Type B pancreatic cell (in vitro differentiated cells): ENCODE measurements around the gene DALRD3. TPM values are rescaled to one million over a fixed set of nuclear protein-coding genes. Genes with fewer than 3 reads are reported as not detected.
A peak's percentile ranks its signal among the peaks of the same experiment; 100 is the strongest.

Source experiments
- DNase-seq: peaks from one replicate; pipeline ENCODE4 v3.0.0; 2021; ENCODE audit warnings: mixed read lengths; ENCODE audit not compliant: unreplicated experiment; ENCODE audit errors: extremely low spot score
- H3K27ac Mint-ChIP-seq: 2 replicates; pipeline ENCODE4 v1.8.0; 2021; ENCODE audit warnings: mild to moderate bottlenecking, mixed read lengths
- H3K27me3 Mint-ChIP-seq: 2 replicates; pipeline ENCODE4 v1.8.0; 2021; ENCODE audit warnings: mixed read lengths
- H3K36me3 Mint-ChIP-seq: 2 replicates; pipeline ENCODE4 v1.8.0; 2021; ENCODE audit warnings: mixed read lengths
- H3K4me1 Mint-ChIP-seq: one replicate; pipeline ENCODE4 v1.8.0; 2021; ENCODE audit warnings: mixed read lengths; ENCODE audit not compliant: unreplicated experiment
- H3K4me3 Mint-ChIP-seq: 2 replicates; pipeline ENCODE4 v1.8.0; 2021; ENCODE audit warnings: mild to moderate bottlenecking, mixed read lengths
- H3K9me3 Mint-ChIP-seq: 2 replicates; pipeline ENCODE4 v1.8.0; 2021; ENCODE audit warnings: mixed read lengths
- long read RNA-seq: library from polyadenylated mRNA; unstranded; transcript quantifications from one replicate; pipeline ENCODE4 v2.0.0, GENCODE V29; 2020
- total RNA-seq: library from RNA; stranded (reverse); gene quantifications from 2 replicates; pipeline ENCODE4 v1.2.1, GENCODE V29; 2021; ENCODE audit warnings: low replicate concordance
- TF ChIP-seq, protein P1 (sequence below): fragments of 200-600 bp; sonication (generic); conservative IDR thresholded peaks from 2 replicates; pipeline ENCODE4 v1.5.0; 2021; ENCODE audit warnings: antibody characterized with exemption, mild to moderate bottlenecking

Gene DALRD3, protein sequence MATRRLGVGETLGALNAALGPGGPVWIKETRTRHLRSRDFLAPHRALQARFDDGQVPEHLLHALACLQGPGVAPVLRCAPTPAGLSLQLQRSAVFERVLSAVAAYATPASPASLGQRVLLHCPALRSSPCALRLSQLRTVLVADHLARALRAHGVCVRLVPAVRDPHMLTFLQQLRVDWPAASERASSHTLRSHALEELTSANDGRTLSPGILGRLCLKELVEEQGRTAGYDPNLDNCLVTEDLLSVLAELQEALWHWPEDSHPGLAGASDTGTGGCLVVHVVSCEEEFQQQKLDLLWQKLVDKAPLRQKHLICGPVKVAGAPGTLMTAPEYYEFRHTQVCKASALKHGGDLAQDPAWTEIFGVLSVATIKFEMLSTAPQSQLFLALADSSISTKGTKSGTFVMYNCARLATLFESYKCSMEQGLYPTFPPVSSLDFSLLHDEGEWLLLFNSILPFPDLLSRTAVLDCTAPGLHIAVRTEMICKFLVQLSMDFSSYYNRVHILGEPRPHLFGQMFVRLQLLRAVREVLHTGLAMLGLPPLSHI
- total RNA-seq = 31.2 and 36.0 TPM in 2 replicates
- long read RNA-seq, transcript DALRD3-202 (12 exons, 1,739 nt) = major isoform, 18 of 58 reads
- long read RNA-seq, partial matches to known transcripts = 20 of 58 reads
- long read RNA-seq, other reads (novel, unspliced or antisense) = 16 of 58 reads

DNA sequence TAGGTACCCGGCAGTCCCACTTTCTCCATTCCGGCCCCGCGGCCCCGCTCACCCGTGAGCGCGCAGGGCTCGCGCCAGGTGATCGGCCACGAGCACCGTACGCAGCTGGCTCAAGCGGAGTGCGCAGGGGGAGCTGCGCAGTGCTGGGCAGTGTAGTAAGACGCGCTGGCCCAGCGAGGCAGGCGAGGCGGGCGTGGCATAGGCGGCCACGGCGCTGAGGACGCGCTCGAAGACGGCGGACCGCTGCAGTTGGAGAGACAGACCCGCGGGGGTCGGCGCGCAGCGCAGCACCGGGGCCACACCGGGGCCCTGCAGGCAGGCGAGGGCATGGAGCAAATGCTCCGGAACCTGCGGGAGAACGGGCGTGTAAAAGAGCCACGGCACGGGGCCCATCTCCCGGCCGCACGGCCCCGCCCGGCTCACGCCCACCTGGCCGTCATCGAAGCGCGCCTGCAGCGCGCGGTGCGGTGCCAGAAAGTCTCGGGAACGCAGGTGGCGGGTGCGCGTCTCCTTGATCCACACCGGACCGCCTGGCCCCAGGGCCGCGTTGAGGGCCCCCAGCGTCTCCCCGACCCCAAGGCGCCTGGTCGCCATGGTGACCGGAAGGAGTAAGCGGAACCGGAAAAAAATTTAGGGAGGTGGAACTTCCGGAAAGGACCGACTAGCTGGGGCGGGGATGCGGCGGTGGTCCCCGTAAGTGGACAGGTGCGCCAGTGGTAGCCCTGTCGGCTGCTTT is at the start of gene DALRD3:
TSS of gene DALRD3 (minus strand) at position 610 of the 736 bp plus-strand sequence. CDS start at position 594, 16 bp downstream.
- Mint-ChIP-seq H3K4me3 (peak within 1 kb of the TSS; percentile 96), H3K27me3 (no peaks in the 10 kb centered on the region), H3K4me1 (peaks cover 8% of the 10 kb centered on the region), H3K36me3 (peaks cover 9% of the 10 kb centered on the region), H3K9me3 (no peaks in the 10 kb centered on the region), H3K27ac (peak within 1 kb of the TSS; percentile 94)
- TF ChIP-seq, protein P1, sequence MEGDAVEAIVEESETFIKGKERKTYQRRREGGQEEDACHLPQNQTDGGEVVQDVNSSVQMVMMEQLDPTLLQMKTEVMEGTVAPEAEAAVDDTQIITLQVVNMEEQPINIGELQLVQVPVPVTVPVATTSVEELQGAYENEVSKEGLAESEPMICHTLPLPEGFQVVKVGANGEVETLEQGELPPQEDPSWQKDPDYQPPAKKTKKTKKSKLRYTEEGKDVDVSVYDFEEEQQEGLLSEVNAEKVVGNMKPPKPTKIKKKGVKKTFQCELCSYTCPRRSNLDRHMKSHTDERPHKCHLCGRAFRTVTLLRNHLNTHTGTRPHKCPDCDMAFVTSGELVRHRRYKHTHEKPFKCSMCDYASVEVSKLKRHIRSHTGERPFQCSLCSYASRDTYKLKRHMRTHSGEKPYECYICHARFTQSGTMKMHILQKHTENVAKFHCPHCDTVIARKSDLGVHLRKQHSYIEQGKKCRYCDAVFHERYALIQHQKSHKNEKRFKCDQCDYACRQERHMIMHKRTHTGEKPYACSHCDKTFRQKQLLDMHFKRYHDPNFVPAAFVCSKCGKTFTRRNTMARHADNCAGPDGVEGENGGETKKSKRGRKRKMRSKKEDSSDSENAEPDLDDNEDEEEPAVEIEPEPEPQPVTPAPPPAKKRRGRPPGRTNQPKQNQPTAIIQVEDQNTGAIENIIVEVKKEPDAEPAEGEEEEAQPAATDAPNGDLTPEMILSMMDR = no peak
- no peak for DNase-seq

DNA sequence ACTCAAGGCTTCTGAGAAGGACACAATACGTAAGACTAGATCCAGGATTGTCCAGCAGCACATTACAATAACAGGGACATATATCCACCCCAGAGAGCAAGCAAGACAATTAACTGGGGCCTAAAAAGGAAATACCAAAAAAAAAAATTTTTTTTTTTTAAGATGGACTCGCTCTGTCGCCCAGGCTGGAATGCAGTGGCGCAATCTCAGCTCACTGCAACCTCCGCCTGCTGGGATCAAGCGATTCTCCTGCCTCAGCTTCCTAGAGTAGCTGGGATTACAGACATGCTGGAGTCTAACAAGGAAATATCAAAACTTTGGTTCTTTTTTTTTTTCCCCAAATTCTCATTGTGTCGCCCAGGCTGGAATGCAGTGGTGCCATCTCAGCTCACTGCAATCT is 39.6 kb upstream of the DALRD3 start:
- TF ChIP-seq, protein P1 = no peak
- Mint-ChIP-seq H3K4me1 (no peaks in the 10 kb centered on the region), H3K36me3 (peaks cover 8% of the 10 kb centered on the region), H3K9me3 (no peaks in the 10 kb centered on the region), H3K4me3 (no peak overlapping the region), H3K27me3 (no peaks in the 10 kb centered on the region), H3K27ac (no peak overlapping the region)
- no peak for DNase-seq

DNA sequence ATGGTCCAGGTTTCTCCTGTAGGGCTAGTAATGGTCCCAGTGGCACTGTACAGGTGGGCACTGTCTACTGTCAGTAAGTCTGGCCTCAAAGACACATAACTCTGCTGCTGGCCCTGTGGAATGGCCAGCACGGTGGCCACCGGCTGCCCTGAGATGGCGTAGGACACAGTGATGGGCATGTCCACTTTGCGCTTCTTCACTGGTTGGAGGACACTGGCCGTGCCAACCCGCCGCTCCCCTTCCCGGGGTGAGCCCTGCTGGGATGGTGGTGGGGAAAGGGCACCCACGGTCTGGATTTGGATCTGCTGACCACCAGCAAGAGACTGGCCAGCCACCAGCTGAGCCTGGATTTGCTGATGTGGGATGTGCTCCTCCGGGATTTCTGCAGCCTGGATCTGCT is 38.9 kb upstream of the DALRD3 start:
- H3K9me3 Mint-ChIP-seq = no peaks in the 10 kb centered on the region
- H3K27me3 Mint-ChIP-seq = no peaks in the 10 kb centered on the region
- H3K4me1 Mint-ChIP-seq = no peaks in the 10 kb centered on the region
- H3K36me3 Mint-ChIP-seq = peaks cover 12% of the 10 kb centered on the region
- DNase-seq = no peak
- TF ChIP-seq, protein P1 = no peak
- H3K4me3 Mint-ChIP-seq = no peak overlapping the region
- H3K27ac Mint-ChIP-seq = no peak overlapping the region

DNA sequence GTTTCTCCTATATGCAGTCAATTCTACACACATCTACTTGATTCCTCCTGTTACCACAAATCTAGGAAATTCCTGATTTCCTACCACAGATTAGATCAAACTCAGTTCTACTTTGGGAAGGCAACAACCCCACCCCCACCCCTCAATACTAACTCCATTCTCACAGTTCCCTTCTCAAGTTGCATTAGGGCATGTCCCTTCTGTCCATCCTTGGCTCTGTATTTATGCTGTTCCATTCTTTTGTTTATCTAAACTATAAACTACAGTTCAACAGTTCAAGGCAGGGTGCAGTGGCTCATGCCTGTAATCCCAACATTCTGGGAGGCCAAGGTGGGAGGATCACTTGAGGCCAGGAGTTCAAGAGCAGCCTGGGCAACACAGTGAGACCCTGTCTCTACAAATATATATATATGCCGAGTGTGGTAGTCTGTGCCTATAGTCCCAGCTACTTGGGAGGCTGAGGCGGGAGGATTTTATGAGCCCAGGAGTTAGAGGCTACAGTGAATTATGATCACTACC is 36.0 kb upstream of the DALRD3 start:
- no peak overlapping the region for H3K27ac Mint-ChIP-seq
- H3K36me3 Mint-ChIP-seq = peaks cover 23% of the 10 kb centered on the region
- H3K4me3 Mint-ChIP-seq = no peak overlapping the region
- DNase-seq = no peak
- TF ChIP-seq, protein P1 = no peak
- no peaks in the 10 kb centered on the region for H3K9me3 Mint-ChIP-seq
- no peaks in the 10 kb centered on the region for H3K4me1 Mint-ChIP-seq
- no peaks in the 10 kb centered on the region for H3K27me3 Mint-ChIP-seq

DNA sequence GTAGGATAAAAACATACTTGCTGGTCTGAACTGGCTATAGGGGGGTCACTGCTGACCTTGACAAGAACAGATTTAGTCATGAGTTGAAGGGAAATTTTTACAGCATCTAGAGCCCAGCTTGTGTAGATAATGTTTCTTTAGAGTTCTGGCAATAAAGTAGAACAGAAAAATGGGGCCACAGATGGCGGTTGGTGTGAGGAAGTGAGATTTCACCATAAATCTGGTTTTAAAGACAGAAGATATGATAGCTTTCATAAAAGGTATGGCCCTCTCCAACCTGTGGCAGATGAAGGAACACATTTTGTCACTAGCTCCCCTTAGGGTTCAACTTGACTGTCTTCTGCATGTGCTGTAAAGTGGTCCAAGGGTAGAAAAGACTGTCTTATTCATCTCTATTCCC is 35.2 kb upstream of the DALRD3 start:
- H3K27me3 Mint-ChIP-seq = no peaks in the 10 kb centered on the region
- peaks cover 23% of the 10 kb centered on the region for H3K36me3 Mint-ChIP-seq
- H3K4me1 Mint-ChIP-seq = no peaks in the 10 kb centered on the region
- H3K4me3 Mint-ChIP-seq = no peak overlapping the region
- H3K9me3 Mint-ChIP-seq = no peaks in the 10 kb centered on the region
- TF ChIP-seq, protein P1 = no peak
- no peak overlapping the region for H3K27ac Mint-ChIP-seq
- DNase-seq = no peak
